Measurements from ENCODE around the gene COTL1. TPM values are rescaled to one million over a fixed set of nuclear protein-coding genes. Genes with fewer than 3 reads are reported as not detected.

The COTL1 gene
- total and polyA plus RNA-seq, 9 of the 15 experiments (the other 6 are each of a cell fraction or from before 2014, with no cell fraction given): 27.7 to 185 (median 72.5) TPM

DNA sequence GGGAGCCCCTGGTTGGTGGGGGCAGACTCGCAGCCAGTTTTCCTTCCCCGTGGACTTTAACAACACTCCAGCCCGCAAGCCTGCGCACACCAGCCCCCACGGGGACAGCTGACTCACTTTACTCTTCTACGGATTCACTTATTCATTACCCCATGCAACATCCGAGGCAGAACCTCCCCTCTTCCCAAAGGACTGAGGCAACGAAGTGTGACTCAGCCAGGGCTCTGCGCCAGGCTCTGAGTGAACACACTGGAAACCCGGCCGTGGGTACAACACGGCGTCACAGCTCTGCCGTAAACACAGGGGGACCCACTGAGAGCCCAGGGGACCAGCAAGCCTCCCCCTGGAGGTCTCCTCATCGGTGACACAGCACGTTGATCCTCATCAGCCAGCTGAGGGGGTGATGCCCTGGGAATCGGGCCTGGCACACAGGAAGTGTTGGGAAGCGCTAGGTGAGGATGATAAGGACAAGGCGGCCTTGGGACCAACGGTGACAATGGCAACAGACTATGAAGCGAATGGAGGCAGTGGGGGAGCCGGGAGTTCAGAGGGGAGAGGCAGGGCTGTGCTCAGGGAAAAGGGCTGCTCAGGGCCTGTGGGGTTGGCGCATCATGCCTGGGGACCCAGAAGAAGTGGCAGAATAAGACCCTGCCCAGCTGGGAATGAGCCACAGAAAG lies 14.6 kb downstream of the COTL1 start (continued):
- TF ChIP-seq MEF2D (tag; conservative IDR thresholded peaks at IDR 0.05; ENCODE audit: low read depth): 0 out of 2 replicates have a peak, but pooled peaks have one; percentile 19
- no peak for TF ChIP-seq DIDO1 (tag; IDR thresholded peaks at IDR 0.05; ENCODE audit: low read depth)
- TF ChIP-seq SUPT5H (IDR thresholded peaks at IDR 0.05): no peak
- no peak for TF ChIP-seq ZNF551 (CRISPR knock-in tag; IDR thresholded peaks at IDR 0.05)
- TF ChIP-seq, protein P1, sequence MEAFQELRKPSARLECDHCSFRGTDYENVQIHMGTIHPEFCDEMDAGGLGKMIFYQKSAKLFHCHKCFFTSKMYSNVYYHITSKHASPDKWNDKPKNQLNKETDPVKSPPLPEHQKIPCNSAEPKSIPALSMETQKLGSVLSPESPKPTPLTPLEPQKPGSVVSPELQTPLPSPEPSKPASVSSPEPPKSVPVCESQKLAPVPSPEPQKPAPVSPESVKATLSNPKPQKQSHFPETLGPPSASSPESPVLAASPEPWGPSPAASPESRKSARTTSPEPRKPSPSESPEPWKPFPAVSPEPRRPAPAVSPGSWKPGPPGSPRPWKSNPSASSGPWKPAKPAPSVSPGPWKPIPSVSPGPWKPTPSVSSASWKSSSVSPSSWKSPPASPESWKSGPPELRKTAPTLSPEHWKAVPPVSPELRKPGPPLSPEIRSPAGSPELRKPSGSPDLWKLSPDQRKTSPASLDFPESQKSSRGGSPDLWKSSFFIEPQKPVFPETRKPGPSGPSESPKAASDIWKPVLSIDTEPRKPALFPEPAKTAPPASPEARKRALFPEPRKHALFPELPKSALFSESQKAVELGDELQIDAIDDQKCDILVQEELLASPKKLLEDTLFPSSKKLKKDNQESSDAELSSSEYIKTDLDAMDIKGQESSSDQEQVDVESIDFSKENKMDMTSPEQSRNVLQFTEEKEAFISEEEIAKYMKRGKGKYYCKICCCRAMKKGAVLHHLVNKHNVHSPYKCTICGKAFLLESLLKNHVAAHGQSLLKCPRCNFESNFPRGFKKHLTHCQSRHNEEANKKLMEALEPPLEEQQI (IDR thresholded peaks at IDR 0.05): no peak
- peak; percentile 39; the same call in 1 of the 2 replicates for TF ChIP-seq DMBX1 (CRISPR knock-in tag; IDR thresholded peaks at IDR 0.05; ENCODE audit: borderline replicate concordance)
- TF ChIP-seq, protein P2, sequence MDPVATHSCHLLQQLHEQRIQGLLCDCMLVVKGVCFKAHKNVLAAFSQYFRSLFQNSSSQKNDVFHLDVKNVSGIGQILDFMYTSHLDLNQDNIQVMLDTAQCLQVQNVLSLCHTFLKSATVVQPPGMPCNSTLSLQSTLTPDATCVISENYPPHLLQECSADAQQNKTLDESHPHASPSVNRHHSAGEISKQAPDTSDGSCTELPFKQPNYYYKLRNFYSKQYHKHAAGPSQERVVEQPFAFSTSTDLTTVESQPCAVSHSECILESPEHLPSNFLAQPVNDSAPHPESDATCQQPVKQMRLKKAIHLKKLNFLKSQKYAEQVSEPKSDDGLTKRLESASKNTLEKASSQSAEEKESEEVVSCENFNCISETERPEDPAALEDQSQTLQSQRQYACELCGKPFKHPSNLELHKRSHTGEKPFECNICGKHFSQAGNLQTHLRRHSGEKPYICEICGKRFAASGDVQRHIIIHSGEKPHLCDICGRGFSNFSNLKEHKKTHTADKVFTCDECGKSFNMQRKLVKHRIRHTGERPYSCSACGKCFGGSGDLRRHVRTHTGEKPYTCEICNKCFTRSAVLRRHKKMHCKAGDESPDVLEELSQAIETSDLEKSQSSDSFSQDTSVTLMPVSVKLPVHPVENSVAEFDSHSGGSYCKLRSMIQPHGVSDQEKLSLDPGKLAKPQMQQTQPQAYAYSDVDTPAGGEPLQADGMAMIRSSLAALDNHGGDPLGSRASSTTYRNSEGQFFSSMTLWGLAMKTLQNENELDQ (CRISPR knock-in tag; IDR thresholded peaks at IDR 0.05; ENCODE audit: borderline replicate concordance): no peak
- peak; percentile 70 for TF ChIP-seq NFIC (IDR thresholded peaks at IDR 0.05)
- no peak for TF ChIP-seq HEY1 (CRISPR knock-in tag; IDR thresholded peaks at IDR 0.05; ENCODE audit: borderline replicate concordance)
- TF ChIP-seq, protein P3, sequence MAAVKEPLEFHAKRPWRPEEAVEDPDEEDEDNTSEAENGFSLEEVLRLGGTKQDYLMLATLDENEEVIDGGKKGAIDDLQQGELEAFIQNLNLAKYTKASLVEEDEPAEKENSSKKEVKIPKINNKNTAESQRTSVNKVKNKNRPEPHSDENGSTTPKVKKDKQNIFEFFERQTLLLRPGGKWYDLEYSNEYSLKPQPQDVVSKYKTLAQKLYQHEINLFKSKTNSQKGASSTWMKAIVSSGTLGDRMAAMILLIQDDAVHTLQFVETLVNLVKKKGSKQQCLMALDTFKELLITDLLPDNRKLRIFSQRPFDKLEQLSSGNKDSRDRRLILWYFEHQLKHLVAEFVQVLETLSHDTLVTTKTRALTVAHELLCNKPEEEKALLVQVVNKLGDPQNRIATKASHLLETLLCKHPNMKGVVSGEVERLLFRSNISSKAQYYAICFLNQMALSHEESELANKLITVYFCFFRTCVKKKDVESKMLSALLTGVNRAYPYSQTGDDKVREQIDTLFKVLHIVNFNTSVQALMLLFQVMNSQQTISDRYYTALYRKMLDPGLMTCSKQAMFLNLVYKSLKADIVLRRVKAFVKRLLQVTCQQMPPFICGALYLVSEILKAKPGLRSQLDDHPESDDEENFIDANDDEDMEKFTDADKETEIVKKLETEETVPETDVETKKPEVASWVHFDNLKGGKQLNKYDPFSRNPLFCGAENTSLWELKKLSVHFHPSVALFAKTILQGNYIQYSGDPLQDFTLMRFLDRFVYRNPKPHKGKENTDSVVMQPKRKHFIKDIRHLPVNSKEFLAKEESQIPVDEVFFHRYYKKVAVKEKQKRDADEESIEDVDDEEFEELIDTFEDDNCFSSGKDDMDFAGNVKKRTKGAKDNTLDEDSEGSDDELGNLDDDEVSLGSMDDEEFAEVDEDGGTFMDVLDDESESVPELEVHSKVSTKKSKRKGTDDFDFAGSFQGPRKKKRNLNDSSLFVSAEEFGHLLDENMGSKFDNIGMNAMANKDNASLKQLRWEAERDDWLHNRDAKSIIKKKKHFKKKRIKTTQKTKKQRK (IDR thresholded peaks at IDR 0.05; ENCODE audit: borderline replicate concordance, low read depth, low read length): no peak
- TF ChIP-seq NEUROD1 (IDR thresholded peaks at IDR 0.05; ENCODE audit: borderline replicate concordance, low read depth, low read length, partially characterized antibody): no peak
- no peak for TF ChIP-seq SREBF2 (CRISPR knock-in tag; IDR thresholded peaks at IDR 0.05)
- no peak for TF ChIP-seq PHF20 (IDR thresholded peaks at IDR 0.05; ENCODE audit: partially characterized antibody)
- TF ChIP-seq ZNF140 (CRISPR knock-in tag; IDR thresholded peaks at IDR 0.05): no peak
- TF ChIP-seq DDX20 (tag; IDR thresholded peaks at IDR 0.05; ENCODE audit: low read depth): no peak
- TF ChIP-seq ZBTB7A (IDR thresholded peaks at IDR 0.05; ENCODE audit: borderline replicate concordance, control insufficient read depth, low read depth, low read length): no peak; the same call in 1 of the 2 replicates
- no peak for TF ChIP-seq MCM3 (IDR thresholded peaks at IDR 0.05)
- no peak for TF ChIP-seq MCM7 (IDR thresholded peaks at IDR 0.05)
- no peak for TF ChIP-seq NR3C1 (CRISPR knock-in tag; IDR thresholded peaks at IDR 0.05)
- TF ChIP-seq MTA2 (IDR thresholded peaks at IDR 0.05; ENCODE audit: low read depth): no peak

Measured in K562 (cell line).